HPDE6-E6E7 (cell line): Measurements from ENCODE around the gene RNLS.
"Not testable (repeated sequence)": the region's sequence is repeated elsewhere in the genome, so short reads cannot be mapped to it uniquely, and the experiment has no call there.

ENCODE experiments used
- DNase-seq: peaks from one replicate; pipeline ENCODE4 v3.0.0; 2011; ENCODE audit warnings: missing footprints; ENCODE audit errors: extremely low spot score

Gene RNLS

GRCh38 chr10:88293073-88293472, 290.0 kb downstream of the RNLS start:
- no peak for DNase-seq

- DNase-seq = no peak
Measured at GRCh38 chr10:88292185-88292514, 291.0 kb downstream of the RNLS start.

- DNase-seq = no peak
Measured at GRCh38 chr10:88291289-88292184, 291.6 kb downstream of the RNLS start.

DNA sequence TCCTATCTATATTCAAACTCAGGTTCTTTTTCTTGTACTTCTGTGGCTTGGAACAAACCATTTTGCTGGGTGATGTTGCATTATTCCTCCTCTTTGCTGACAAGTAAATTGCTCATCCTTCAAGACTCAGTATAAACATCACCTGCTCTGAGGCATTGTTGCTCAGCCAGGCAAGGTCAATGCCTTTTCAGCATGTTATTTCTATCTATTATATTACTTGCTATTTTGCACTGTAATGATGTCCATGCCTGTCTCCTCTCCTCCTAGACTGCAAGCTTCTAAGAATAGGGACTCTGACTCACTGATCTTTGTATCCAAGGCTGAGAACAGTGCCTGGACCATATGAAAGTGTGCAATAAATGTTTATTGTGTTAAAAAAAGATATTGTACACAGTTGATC, 293.8 kb downstream of the RNLS start:
- DNase-seq = no peak

DNA sequence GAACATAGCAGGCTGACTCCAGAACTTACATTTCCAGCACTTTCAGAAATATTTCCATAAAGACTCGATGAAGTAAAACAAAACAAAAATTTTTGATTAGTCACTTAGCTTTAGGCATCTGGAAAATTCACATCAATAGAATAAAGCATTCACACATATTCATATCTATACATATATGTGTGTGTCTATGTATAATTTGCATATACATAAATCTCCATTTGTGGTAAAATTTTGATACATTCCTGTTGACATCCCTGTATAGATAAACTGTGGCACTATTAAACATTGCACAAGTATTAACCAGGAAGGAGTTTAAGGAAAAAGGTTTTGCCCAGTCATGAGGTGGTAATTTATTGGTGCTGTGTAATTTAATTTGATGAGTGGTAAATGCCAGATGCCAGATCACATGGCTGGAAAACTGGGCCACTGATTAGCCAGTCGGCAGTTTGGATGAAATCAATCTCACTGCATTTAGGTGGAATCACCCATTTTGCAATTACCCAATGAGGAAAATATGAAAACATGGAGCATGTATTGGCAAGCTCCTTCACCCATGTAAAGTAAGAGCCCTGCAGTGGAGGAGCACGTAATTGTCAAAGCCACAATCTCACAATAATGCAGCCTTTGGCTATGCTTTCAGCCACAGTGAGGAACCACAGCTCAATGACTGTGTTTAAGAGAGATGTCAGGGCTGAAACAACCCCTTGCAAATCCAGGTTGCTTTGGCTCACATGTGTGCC, 294.6 kb downstream of the RNLS start:
- DNase-seq = no peak

GRCh38 chr10:88286030-88286429, 297.1 kb downstream of the RNLS start:
- no peak for DNase-seq

DNA sequence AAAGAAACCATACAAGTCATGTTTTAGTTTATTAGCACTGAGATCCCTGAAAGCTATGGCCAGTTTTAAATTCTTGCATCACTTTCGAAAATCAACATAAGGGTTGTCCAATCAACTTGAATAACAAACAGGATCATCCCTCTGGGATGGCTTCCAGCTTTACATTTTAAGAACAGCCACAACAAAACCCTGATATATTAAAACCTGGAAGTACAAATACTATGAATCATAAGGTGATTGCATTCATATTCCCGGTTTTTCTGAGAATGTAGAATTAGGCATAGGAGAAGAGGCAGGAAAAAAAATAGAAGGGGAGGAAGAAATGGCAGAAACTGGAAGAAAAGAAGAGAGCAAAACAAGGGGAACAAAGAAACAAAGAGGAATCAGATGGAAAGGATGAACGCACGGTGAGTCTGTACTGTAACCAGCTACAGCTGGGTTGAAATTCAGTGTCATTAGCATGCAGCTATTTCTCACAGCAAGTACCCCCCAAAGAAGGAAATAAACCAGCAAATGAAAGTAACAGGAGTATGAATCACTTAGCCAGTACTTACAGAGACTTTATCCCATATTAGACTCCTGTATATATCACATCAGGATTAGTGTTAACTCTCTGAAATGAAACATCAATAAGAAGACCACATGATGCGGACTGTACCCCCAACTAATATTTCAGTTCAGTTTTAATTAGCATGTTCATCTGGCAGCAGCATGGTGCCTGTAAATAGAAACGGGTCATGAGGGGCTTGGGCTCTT, 301.3 kb downstream of the RNLS start:
- DNase-seq = peak; percentile 33

DNA sequence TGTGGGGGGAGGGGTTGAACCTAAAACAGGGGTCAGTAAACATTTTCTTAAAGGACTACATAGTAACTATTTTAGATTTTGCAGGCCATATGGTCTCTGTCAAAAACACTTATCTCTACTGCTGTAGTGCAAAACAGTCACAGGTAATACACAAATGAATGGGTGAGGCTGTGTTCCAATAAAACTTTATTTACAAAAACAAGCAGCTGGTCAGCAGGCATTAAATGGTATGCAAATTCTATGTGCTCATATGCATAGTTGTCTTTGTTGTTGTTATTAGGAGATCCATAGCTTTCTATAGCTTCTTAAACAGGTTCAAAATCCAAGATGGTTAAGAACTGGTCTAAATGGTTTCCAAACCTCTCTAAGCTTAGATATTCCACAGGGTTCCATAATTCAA, 302.6 kb downstream of the RNLS start:
- DNase-seq = no peak

DNA sequence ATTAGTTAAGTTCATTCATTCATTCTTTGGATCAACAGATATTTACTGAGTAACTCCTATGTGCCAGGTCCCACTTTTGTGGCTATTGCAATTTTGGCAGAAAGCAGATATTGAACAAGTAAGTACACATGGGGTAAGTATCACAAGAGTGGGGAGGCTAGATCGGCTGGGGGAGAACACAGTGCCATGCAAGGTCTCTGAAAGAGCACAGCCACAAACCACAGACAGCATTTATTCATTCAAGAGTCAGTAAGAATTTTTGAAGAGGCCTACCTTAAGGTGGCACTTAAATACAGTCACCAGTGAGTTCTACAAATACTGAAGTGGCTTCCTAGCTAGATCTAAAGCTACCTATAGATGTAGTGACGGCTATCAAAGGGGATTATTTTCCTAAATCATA, 304.2 kb downstream of the RNLS start:
- DNase-seq = no peak

GRCh38 chr10:88276945-88277344, 306.2 kb downstream of the RNLS start:
- DNase-seq = not testable (repeated sequence)

- DNase-seq = no peak
Measured at GRCh38 chr10:88274286-88274685, 308.8 kb downstream of the RNLS start.

GRCh38 chr10:88273567-88273966, 309.6 kb downstream of the RNLS start:
- DNase-seq = no peak

DNA sequence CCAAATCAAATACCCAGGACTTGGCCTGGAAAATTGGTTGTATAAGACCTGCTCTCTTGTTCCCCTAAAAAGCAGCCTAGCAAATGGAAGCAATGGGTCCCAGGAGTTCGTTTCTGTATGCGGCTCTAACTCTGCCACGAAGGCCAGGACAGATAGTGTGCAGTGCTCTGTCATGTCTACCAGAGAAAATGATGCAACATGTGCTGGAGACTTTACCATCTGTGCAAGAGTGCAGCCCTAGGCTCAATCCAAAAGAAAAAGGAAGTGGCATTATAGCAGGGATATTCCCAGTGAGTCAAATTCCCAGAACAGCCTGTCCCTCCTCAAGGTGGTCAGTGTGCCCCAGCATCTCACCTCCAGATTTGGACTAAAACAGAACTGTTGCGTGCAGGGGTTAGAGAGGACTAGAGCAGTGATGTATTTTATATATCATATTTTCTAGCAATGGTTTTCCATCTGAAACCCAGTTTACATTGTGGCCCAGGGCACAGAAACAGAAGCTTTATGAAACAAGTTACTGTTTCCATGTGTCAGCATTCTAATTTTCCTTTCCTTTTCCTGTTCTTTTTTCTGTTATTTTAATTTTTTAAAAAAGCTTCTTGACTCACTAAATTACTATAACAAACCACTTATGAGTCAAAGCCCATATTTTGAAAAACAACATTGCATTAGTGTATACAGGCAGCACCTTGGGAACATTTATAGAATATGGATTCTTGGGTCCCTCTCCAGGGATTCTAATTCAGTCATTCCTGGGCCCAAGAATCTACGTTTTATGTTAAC, 311.2 kb downstream of the RNLS start:
- DNase-seq = no peak

DNA sequence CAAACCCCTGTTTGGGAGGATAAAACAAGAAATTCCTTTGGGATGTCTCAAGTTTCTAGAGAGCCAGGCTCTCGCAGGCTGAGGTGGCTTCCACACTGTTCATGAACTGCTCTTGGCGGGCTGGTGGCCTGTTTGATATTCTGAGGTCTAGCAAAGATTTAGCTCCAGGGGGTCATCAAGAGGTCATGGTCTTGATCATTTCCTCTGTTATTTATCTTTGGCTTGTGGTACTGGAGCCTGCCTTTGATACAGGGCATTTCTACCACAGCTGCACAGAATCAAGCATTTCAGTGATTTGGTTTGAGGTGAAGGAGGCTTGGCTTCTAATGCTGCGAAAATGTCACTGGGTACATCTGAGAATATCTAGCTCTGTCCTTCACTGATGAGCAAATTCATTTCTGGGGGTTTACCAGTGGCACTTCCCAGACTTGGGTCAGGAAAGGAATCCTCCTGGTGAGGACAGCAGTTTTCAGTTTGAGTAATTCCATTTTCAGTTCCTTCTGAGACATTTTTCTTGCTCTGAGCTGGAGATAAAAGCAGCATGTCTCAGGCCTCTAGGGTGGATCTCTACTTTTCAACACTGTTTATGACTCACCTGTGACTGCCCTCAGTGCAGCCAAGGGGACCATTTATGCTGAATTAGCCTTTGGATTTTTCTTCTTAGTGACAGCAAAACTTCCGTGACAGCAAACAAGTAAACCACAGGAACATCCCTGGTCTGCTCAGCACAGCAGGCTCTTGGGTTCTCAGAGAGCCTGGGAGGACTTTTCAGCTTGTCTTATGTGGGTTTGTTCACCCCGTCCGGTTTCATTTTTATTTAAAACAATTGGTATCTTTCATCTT, 312.0 kb downstream of the RNLS start:
- DNase-seq = peak; percentile 35

DNA sequence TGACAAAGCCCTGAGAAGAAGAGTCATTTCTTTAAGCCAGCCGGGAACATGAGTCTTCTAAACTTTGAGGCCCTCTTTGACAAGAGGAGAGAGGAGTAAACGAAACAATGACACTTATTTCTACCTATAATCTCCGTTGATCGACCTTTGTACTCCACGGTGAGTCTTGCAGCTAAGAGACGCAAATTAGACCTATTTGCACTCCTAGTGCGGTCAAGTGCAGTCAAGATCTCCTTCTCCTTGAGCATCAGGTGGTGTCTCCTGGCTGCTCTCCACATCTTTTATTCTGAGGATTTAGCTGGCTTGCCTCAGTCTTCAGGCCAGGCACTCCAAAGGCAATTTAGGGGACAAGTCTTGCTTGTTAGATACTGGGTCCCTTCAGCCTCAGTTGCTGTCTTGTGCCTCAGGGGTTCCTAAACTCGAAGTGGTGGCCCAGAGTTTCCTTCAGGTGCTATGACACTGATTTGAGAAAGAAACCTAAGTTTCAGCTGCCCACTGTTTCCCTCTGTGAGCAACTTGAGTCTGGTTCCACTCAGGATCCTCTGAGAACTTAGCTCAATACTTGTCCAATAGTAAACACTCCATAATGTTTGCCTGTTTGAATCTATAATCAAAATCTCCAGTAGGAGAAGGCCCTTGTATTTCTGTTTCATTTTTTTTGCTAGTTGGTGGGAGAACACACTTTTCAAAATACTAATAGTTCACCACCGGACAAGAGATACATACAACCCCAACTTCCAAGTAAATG, 312.9 kb downstream of the RNLS start:
- DNase-seq = no peak

DNA sequence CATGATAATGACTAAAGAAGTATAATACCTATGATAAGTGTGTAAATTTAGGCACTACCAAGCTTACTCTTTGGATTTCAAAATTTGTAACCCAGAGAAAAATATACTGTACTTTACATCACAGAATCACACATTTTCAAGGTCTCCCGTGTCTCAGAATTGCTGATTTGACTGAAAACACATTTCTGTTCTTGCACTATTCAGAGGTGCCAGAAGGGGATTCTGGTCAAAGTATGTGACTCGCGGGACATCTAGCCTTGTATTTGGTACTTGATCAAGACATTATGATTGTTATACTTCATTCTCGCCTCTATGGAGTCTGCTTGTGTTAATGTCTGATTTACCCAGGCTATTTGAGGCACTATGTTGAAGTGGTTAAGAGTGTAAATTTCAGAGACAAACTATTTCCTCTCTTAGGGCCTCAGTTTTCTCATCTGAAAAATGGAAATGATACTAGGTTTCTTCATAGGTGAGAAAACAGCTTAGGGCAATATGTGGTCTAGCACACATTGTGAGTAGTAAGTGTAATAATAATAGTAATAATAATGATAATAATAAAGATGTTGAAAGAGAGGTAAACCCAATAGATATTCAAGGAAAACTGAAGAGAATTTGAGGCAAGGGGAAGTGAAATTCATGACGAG, 320.4 kb downstream of the RNLS start:
- DNase-seq = no peak

GRCh38 chr10:88261152-88261551, 322.0 kb downstream of the RNLS start:
- no peak for DNase-seq

DNA sequence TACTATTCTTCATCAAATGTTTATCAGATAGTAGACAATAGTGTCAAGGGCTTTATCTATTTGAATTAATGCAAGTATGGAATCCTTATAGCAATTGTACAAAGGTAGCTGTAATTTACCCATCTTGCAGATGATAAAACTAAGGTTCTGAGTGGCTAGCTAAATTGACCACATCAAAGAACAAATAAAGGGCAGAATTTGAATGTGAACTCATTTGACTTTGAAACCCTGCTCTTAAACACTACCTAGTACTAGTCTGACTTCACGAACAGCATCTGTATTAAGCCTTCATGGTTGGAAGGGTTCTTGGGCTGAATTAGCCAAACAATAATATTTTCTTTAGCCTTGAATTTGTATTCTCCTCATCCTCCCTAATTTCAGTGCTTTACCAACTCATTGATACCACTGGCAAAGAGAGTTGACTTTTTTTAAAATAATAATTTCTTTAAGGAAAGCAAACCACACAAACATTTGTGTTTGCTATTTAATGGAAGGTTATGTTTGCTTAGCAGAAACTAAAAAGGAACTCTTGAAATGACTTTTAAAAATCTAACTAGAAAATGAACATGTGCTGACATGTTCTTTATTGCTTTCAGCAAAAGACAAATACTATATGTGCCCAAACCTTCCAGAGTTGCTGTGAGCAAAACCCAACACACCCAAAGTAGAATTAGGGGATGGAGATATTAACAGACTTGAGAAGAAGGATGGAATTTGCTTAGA, 322.6 kb downstream of the RNLS start:
- no peak for DNase-seq

DNA sequence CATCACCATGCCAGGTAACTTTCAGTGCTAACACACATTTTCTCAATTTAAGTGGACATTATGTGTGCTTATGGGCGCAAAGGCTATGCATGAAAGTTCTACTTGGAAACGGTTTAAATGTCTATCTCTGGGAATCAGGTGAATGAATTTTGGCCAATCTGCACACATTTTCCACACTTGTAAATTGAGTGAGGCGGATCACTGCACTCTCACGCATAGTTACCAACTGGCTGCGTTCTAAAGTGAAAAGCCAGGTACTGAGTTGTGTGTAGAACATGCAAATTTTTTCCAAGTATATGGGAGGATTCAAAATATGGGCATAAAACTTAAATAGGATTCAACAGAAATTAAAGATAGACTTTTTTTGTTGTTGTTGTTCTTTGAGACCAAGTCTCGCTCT, 323.7 kb downstream of the RNLS start:
- DNase-seq = no peak
